Effector memory CD8-positive, alpha-beta T cell (primary cell): ENCODE results near the gene LCE3C.

Experiments
- ATAC-seq: fragments of 150-1000 bp; cut with Tn5 transposase; replicated peaks from 2 replicates; pipeline ENCODE4 v1.10.0; 2021; ENCODE audit warnings: mild to moderate bottlenecking, moderate library complexity
- DNase-seq, 3 experiments: peaks; one replicate each; pipeline ENCODE4 v3.0.0; 2021
- H3K27ac Mint-ChIP-seq, 2 donors: one replicate each; pipeline ENCODE4 v1.8.0; 2022; ENCODE audit warnings: mild to moderate bottlenecking in 2 of 2, mixed read lengths in 2 of 2, moderate library complexity in 2 of 2
- H3K27me3 Mint-ChIP-seq, 2 donors: one replicate each; pipeline ENCODE4 v1.8.0; 2022; ENCODE audit warnings: mixed read lengths in 2 of 2
- H3K36me3 Mint-ChIP-seq: one replicate; pipeline ENCODE4 v1.8.0; 2022; ENCODE audit warnings: mild to moderate bottlenecking, moderate library complexity, mixed read lengths; ENCODE audit not compliant: insufficient read depth
- H3K4me1 Mint-ChIP-seq, 2 donors: one replicate each; pipeline ENCODE4 v1.8.0; 2022; ENCODE audit warnings: low read depth in 2 of 2, mixed read lengths in 2 of 2
- H3K4me3 Mint-ChIP-seq, 2 donors: one replicate each; pipeline ENCODE4 v1.8.0; 2022; ENCODE audit warnings: mild to moderate bottlenecking in 2 of 2, mixed read lengths in 2 of 2, moderate library complexity in 2 of 2
- H3K9me3 Mint-ChIP-seq, 2 donors: one replicate each; pipeline ENCODE4 v1.8.0; 2022; ENCODE audit warnings: mixed read lengths in 2 of 2

Gene LCE3C

DNA sequence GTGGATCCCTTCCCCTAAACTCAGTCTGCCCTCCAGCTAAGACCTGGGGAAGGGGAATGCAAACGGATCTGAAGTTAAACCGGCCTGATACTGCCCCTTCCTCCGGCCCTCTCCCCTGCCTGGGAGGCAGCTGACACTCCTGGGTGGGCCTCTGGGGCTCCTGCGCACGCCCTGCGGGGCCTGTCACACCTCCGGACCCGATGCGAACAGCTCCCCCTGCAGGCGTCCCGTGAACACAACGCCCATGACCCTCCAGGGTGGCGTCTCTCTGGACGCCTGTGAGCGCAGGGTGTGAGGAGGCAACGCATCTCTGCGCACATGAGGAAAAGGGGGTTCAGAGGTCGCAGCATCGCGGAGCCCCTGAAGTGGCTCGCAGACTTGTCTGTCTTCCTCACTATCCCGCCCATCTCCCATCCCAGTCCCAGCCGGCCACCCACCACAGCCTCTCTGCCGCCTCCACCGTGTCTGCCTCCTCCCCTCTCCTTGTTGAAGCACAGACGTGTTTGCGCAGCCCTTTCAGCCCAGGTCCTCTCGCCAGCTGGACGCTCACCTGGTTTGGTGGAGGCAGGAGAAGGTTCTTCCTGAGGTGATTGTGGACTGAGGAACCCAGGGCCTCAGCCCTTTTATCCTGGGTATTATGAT lies 23.3 kb downstream of the LCE3C start:
- ATAC-seq, result no peak
- H3K27me3 Mint-ChIP-seq, result peaks cover 34 to 57% of the 10 kb centered on the region in 2 donors

DNA sequence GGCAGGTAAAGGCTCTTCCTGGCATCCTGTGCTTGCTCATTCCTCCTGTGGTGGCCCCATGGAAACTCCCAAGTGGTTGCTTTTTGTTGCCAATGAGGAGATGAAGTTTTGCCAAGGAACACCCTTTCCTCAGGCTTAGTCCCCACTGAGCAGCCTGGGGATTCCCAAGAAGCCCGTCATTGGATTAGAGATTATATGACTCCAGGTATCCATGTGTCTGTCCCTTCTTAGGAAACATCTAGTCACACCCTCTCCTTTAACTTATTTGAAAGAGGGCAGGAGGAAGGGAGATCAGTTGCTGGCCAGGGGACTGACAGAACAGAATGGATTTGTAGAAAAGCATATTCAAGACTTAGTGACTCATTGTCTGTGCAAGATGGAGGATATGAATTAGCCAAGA lies 26.7 kb downstream of the LCE3C start:
- no peak for ATAC-seq
- Mint-ChIP-seq H3K27ac (no peak overlapping the region), H3K4me3 (no peak overlapping the region), H3K9me3 (no peaks in the 10 kb centered on the region), H3K27me3 (peaks cover 56 to 85% of the 10 kb centered on the region in 2 donors), H3K4me1 (peaks cover 0 to 4% of the 10 kb centered on the region in 2 donors), H3K36me3 (no peaks in the 10 kb centered on the region)
- no peak for DNase-seq

More for the DNA sequence above, 23.3 kb downstream of the LCE3C start:
- H3K9me3 Mint-ChIP-seq, result peaks cover 0 to 9% of the 10 kb centered on the region in 2 donors
- H3K27ac Mint-ChIP-seq, result no peak overlapping the region
- H3K4me1 Mint-ChIP-seq, result peaks cover 0 to 4% of the 10 kb centered on the region in 2 donors
- no peak for DNase-seq
- H3K4me3 Mint-ChIP-seq, result no peak overlapping the region
- H3K36me3 Mint-ChIP-seq, result no peaks in the 10 kb centered on the region

DNA sequence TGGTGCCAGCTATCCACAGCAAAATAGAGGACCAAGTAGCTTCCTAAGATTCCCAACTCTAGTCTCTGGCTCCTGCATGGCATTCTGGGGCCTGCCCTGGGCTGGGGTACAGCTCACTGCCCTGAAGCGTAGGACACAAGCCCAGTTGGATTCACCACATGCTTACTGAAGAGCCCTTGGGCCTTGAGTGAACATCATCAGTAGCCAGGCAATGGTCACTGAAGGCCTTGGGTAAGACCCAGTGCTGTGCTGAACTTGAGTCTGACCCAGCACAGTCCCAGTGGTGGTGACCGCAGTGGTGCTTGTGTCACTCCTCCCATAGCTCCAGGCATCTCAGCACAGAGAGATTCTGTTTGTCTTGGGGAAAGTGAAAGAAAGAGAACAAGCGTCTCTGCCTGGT lies 30.6 kb downstream of the LCE3C start:
- H3K36me3 Mint-ChIP-seq, result no peaks in the 10 kb centered on the region
- H3K27ac Mint-ChIP-seq, result no peak overlapping the region
- H3K27me3 Mint-ChIP-seq, result peaks cover 45 to 65% of the 10 kb centered on the region in 2 donors
- DNase-seq (no peak), ATAC-seq (no peak)
- H3K9me3 Mint-ChIP-seq, result no peaks in the 10 kb centered on the region
- no peaks in the 10 kb centered on the region for H3K4me1 Mint-ChIP-seq
- no peak overlapping the region for H3K4me3 Mint-ChIP-seq

DNA sequence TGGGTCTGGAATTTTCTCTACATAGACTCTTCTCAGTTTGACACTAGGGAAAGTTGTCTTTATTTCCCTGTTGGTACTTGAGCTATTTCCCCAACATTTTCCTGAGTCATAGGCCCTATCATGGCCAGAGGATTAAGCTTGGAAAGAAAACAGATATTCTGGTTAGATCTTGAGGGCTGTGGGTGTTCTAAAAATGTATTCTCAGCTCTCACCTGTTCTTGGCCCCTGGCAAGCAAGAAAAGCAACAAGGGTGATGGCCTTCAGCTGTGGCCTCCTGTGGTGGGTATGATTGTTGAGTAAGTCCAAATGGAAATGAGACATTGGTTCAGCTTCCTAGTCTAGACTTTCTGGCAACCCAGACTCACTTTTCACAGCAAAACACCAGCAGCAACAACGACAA lies 40.3 kb downstream of the LCE3C start:
- no peaks in the 10 kb centered on the region for H3K36me3 Mint-ChIP-seq
- DNase-seq, result no peak
- H3K4me3 Mint-ChIP-seq, result no peak overlapping the region

DNA sequence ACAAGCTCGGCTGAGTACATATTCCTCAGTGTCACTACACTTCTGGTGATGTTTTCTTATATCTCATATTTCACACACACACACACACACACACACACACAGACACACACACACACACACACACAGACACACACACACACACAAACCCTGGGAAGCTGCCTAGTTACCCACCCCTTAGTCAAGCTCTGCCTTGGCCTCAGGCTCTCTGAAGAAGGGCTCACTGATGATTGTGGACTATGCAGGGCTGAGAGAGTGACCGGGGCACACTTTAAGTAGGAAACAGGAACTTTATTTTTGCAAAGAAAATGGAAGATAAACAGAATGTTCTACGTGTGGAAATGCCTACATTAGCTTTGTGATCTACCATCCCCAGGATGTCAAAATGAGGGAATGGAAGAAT lies 43.9 kb downstream of the LCE3C start:
- Mint-ChIP-seq H3K27me3 (peaks cover 31 to 39% of the 10 kb centered on the region in 2 donors), H3K4me3 (no peak overlapping the region), H3K4me1 (no peaks in the 10 kb centered on the region), H3K36me3 (no peaks in the 10 kb centered on the region), H3K9me3 (no peaks in the 10 kb centered on the region), H3K27ac (no peak overlapping the region)
- no peak for ATAC-seq
- no peak for DNase-seq

More for the DNA sequence above, 40.3 kb downstream of the LCE3C start:
- ATAC-seq, result no peak
- Mint-ChIP-seq H3K4me1 (no peaks in the 10 kb centered on the region), H3K9me3 (no peaks in the 10 kb centered on the region), H3K27ac (no peak overlapping the region), H3K27me3 (peaks cover 14% of the 10 kb centered on the region in 2 donors)

DNA sequence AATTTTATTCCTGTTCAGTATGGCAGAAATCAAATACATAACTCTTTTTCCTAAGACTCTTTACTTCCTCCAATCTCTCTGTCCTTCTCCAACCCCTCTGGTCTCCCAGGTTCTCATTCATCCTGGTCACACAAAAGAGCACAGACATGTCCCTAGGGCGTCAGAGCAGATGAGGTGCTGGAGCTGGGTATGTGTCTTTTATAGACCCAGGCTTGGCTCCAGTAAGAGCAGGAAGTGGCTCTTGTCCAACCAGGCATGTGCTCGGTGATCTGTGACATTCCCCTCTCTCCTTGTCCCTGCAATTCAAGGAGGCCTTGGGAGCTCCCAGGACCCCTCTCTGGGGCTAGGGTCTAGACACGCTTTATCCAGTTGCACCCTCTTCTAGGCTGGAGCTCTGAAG lies 45.1 kb downstream of the LCE3C start:
- no peak overlapping the region for H3K4me3 Mint-ChIP-seq

DNA sequence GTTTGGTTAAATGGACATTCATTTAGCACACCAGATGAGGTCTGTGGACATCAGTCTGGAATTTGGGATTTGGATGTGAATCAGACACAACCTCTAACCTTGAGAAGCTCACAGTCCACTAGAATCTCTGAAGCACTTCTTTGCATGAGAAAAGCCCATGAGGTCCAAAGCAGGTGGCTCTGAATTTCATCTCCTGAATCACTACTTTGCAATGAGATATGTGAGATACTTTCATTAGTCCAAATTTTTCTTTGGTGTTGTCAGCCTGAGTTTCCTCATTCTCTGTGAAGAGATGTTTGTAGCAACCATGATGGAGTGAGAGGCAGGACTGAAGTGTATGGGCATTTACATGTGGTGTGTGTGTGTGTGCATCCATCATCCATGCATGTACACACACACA lies 46.6 kb downstream of the LCE3C start:
- Mint-ChIP-seq H3K36me3 (no peaks in the 10 kb centered on the region), H3K4me3 (no peak overlapping the region), H3K4me1 (no peaks in the 10 kb centered on the region), H3K27me3 (peaks cover 54 to 56% of the 10 kb centered on the region in 2 donors), H3K27ac (no peak overlapping the region), H3K9me3 (no peaks in the 10 kb centered on the region)
- ATAC-seq (no peak), DNase-seq (no peak)

More for the DNA sequence above, 45.1 kb downstream of the LCE3C start:
- Mint-ChIP-seq H3K9me3 (no peaks in the 10 kb centered on the region), H3K4me1 (no peaks in the 10 kb centered on the region), H3K27me3 (peaks cover 41 to 43% of the 10 kb centered on the region in 2 donors), H3K27ac (no peak overlapping the region), H3K36me3 (no peaks in the 10 kb centered on the region)
- ATAC-seq (no peak), DNase-seq (no peak)
